T-helper 2 cell treated with Interferon-gamma antibody and Interleukin-4, amounts not matched to agents 100 ng/mL and 5 ng/mL, for 36 hours (primary cell): ENCODE data around the gene VGLL4. TPM values are rescaled to one million over a fixed set of nuclear protein-coding genes. Genes with fewer than 3 reads are reported as not detected.
"Not testable (repeated sequence)": the region's sequence is repeated elsewhere in the genome, so short reads cannot be mapped to it uniquely, and the experiment has no call there.

Experiments
- intact Hi-C: fragments of 100-400 bp; cut with micrococcal nuclease; formaldehyde crosslinking; loops from one replicate; pipeline ENCODE4 v1.15.1; 2023
- total RNA-seq: library from RNA; stranded (reverse); gene quantifications from 2 replicates; pipeline ENCODE4 v1.2.3, GENCODE V29; 2022

Gene VGLL4
- total RNA-seq, 1 donor from 2014 or later = 46.7 TPM

DNA sequence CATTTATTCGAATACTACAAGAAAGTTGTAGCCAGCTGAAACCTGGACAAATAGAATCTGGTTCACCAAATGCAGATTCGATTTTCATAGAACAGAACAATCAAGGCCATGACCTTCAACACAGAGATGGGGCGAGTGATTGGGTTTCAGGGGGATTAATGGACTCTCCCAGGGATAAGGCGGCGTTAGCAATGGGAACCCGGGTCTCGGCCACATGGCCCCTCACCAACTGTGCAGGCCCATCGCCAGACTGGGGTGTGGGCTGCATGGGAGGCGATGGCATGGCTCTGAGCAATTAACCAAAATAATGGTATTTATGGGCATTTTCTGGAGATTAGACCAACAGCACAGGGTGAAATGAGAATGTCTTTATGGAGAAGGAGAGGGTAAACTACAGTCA lies 34.2 kb downstream of the VGLL4 start:
- intact Hi-C loops = no loop called here

DNA sequence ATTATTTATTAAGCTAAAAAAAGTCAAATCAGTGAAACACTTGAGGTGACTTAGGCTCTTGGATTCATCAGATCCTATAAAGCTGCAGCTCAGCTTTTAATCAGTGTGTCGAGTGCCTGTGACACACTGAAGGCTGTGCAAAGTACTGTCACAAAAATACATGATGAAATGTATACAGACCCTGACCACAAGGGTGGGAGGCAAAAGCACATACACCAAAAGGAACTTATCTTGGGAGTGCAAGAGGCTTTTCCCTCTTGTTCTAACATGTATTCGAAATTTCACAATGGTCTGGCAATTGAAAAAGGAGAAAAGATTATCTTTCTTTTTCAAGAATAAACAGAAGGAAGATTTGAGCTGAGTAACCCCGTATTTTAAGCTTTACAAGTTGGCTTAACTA lies 35.9 kb downstream of the VGLL4 start:
- intact Hi-C loops = no loop called here

DNA sequence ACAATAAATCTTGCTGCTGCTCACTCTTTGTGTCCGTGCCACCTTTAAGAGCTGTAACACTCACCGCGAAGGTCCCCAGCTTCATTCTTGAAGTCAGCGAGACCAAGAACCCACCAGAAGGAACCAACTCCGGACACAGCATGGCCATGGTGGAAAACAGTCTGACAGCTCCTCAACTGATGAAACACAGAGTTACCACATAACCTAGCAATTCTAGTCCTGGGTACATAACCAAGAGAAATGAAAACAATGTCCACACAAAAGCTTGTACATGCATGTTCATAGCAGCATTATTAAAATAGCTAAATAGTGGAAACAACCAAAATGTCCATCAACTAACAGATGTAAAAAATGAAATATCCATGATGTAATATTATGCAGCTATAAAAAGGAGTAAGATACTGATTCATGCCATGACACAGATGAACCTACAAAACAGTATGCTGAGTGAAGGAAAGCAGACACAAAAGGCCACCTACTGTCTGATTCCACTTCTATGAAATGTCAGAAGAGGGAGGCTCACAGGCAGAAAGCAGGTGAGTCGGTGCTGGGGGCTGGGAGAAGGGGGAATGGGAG lies 36.8 kb downstream of the VGLL4 start:
- intact Hi-C loops = no loop called here

DNA sequence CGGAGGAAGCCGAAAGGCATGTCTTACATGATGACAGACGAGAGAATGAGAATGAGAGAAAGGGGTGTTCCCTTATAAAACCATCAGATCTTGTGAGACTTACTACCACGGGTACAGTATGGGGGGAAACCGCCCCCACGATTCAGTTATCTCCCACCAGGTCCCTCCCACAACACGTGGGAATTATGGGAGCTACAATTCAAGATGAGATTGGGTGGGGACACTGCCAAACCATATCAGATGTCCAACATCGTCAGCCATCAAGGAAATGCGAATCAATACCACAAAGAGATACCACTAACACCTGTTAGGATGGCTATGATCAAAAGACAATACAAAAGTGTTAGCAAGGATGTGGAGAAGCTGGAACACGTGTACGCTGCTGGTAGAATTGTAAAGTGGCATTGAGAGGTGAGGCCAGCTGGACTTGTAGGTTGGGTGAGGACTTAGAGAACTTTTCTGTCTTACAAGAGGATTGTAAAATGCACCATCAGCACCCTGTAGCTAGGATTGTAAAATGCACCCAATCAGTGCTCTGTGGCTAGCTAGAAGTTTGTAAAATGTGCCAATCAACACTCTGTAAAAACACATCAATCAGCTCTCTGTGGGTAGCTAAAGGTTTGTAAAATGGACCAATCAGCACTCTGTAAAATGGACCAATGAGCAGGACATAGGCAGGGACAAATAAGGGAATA lies 37.5 kb downstream of the VGLL4 start:
- intact Hi-C loops = no loop called here

DNA sequence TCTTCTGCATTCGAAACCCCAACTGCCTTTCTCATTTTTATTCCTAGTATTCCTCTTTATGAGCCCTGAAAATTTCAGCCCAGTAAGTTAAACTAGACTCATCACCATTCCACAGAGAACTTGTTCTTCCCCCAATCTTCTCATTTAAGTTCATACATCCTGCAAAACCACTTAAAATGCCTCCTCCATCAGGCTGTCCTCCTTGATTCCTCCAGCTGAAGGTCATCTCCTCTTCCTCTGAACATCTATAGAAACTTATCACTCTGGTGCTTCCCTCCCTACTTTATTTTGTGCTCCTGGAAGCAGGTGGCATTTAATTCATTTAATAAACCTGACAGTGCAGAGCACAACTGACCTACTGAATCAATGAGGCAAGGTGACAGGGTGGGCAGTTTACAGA lies 38.3 kb downstream of the VGLL4 start:
- intact Hi-C loops = no loop called here

DNA sequence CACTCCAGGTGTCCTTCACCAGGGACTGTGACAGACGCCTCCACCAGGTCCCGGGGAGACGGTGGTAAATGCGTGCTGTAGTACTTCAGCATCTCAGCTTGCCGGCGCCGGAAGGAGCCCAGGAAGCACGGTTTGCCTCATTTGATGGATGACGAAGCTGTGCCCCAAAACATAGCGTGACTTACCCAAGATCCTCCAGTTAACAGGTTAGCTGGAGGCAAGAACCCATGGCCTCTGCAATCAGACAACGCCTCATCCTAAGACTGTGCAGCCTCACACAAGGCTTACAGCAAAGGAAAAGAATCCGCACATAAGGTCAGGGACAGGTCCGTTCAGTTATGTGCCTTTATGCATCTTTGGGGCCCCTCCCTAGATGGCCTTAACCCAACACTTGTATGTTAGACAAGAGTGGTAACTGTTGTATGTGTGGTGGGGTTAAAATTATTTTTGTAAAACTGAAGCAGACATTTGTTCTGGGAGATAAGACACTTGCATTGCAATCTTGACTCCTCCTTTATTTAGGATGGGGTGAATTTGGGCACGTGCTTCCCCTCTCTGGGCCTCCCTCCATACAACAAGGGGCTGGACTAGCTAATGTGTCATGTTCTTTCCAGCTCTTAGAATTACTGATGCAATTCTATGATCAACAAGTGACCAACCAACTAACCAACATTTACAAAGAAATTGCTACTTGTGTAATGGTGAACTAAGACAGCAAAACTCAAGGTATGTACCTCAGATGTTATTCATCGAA lies 39.4 kb downstream of the VGLL4 start:
- intact Hi-C loops = no loop called here

DNA sequence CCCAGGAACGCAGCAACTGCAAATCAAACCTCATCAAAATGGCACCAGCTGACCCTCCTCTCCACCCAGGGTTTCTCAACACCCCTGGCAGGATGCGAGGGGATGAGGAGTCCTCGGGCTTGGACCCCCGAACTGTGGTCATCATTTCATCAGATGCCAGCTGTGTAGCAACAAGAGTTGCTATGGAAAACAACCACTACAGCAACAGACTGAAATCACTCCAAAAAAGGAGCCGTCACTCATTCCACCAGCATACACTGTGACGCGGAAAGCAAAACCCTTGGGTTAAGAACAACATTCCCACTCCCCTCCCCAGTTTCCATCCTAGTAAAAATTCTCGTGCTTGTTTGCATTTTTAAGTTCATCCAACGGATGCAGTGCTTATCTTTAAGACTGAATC lies 40.1 kb downstream of the VGLL4 start:
- intact Hi-C loops = no loop called here

DNA sequence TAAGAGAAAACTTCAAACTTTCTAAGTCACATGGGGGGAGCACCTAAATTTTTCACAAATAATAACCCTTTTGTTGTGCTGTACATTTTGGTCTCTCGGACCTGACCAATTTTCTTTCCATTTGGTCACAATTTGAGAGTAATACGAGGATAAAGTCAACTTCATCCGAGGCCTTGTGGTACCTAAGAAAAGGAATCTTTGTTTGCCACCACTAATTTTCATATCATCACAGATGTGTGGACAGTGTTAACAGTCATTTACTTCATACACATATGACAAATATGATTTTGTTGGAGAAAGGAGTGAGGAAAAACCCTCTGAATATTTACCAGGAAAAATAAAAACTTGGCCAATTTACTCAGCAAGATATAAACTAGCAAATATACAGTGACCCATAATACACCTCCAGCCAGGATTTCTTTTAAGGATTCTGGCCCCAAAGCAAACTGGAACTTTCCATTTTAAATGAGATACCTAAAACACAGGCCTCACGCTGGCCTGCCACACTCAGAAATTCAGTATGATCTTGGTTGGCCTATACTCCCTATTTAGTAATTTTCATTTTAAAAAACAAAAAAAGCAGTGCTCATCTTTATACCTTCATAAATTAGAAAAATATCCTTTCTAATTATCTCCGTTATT lies 40.7 kb downstream of the VGLL4 start:
- intact Hi-C loops = no loop called here

DNA sequence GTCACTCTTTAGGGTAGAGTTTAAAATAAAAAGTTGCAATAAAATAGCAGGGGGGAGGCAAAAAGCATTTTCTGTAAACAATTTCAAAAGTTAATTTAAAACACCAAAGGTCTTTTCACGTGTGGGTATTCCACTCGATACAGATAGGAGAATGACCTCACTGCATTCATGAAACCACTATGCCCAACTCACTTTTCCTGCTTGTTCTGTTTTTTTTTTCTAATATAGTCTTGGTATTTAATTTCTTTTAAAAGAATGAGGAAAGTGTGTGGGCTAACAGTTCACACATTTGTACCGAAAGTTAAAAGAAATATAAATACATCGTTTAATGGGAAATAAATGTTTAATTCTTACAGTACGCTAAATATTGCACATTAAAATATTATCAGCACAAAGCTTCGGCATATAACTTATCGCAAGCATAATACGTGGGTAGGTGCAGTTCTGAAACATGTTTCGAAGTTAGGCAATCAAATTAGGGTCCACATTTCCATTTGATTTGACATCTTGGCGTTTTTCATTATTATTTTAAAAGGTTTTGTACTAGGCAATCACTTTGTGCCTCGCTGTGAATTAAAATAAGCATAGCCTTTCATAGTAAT lies 41.4 kb downstream of the VGLL4 start:
- intact Hi-C loops = no loop called here

DNA sequence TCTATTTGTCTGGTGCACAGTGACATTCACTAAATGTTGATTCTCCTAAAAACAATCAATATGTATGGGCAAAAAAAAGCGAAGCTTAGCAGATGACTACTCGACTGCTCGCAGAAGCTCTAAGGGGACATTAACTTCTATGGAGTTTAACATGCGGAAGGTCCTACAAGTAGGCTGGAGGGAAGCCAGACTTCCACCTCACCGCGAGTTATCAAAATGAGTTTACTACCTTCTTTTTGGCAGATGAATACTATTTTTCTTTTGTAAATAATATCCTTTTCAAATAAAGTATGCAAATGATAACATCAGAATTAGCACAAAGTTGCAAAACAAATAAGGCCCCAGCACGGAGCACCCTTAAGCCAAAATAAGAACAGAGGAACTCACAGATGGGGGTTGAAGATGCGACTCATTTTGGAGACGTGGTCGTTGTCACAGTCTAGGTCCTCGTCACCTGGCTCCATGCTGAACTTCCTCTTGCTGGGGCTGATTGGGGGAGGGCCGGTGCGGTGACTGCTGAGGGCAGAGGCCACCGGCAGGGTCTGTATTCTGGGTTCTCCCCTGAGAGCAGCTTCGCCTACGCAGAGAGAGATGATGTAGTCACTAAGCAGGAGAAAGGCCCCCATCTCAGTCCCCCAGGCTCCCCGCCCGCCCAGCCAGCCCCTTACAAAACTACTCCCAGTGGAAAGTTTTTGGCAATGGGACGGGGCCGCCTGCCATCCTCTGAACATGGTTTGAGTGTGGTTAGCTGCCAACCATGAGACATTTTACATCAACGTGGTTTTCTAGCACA lies 42.1 kb downstream of the VGLL4 start:
- intact Hi-C loops = no loop called here

DNA sequence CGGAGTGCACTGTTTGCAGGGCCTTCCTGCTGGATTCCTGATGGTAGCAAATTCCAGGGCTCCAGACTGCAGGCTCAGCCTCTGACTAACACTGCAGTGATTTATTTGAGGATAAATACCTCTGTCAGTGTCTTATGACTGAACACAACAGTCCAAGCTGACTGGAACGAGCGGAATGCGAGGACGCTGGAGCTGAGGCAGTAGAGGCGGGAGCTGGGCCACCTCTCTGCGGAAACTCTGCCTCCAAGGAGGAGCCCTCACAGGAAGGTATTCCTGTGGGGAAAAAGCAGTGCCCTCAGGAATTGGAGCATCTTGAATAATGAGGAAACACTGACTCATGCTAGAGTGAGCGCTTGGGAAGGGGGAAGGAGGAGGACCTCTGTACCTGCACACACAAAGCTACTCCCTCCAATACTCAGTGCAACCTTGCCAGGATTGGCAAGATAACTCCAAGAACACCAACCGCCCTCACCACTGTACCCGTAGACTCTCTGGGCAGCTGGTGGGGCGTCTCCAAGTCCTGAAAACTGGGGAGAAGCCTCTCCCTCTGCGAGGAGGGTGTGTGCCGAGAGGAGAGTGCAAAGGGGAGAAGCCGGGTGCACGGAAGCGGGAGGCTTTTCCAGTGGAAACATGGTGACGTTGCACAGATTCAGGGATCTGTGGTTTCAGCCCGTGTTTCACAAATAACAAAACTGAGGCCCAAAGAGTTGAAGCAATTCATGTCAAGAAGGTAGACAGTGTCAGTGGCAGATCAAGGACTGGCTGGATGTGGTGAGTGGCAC lies 43.0 kb downstream of the VGLL4 start:
- intact Hi-C loops = no loop called here

DNA sequence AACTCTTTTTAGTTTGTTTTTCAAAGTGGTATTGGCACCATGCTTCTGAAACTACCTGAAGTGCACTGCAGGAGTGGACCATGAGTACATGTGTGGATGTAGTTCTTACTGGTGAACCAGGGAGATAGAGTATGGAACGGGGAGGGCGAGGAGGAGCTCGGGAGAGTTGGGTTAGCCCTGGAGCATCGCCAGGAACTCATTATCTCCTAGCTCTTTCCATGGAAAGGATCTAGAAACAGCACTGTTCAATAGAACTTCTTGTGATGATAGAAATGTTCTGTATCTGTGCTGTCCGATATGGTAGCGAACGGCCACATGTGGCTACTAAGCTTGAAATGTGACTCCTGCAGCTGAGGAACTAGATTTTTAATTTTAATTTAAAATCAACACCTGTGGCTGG lies 47.3 kb downstream of the VGLL4 start:
- intact Hi-C loops = no loop called here

DNA sequence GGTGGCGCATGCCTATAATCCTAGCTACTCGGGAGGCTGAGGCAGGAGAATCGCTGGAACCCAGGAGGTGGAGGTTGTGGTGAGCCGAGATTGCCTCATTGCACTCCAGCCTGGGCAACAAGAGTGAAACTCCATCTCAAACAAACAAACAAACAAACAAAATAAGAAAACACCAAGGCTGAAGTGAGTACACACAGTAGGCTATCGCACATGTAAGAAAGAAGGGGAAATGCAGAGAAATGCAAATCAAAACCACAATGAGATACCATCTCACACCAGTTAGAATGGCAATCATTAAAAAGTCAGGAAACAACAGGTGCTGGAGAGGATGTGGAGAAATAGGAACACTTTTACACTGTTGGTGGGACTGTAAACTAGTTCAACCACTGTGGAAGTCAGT lies 48.7 kb downstream of the VGLL4 start:
- intact Hi-C loops = not testable (repeated sequence)

DNA sequence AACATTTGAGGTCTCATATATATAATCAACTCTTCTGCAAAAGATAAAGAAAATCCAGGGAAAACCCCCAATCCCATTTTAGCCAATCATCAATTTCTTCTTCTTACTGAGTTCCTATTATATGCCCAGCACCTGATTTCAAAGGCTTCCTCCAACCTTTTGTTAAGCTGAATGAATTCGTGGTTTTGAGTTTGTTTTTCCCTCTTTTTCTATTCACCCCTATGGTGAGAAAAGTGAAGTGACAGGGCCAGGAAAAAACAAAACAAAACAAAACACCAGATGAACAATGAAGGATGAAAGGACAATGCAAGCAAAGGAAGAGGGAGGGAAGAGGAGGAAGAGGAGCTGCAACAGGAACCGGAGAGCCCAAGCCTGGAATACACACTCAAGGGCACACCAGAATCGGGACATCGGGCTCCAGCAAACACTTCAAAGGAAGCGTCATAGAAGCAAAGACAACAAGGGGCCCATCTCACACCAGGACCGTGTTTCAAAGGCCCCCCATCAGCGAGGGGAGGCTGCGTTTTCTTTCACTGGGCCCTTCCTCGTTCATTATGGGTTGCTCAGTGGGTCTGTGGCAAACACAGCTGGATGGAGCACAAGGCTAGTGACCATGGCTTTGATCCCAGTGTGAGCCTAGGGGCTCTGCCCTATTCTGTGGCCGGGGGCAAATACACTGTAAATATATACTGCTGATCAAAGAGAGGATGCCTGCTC lies 50.2 kb downstream of the VGLL4 start:
- intact Hi-C loops = no loop called here

DNA sequence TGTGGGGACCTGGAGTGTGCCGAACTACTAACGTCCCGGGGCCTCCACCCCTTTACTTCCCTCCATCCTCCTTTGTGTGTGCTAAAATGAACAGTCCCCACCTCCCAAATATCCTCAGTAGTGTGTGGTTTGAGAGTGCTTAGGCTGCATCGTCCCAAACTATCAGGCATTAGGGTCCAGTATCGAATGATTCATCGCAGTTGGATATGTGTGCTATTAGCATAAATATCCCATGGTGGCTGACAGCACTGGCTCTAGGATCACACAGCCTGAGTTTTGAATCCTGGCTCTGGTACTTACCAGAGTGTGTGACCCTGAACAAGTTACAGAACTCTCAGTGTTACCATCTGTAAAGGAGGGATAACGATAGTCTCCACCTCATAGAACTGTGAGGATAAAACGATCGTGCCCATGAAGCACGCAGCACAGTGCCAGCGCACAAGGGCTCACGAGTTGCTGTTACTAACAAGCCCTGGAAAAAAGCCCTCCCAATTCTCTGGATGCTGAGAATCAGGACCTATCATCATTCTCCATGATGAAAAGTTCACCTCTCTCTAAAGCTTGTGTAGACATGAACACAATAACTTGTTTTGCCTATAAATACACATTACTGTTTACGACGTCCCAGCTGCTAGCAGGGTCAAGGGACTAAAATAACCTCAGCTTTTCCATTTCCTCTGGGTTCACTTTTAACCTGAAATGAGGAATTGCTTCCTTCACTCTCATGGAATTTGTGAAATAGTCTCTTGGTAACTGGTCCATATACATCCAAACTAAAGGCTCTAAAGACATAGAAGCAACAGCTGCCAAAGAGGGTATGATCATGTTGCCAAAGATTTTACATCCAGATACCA lies 51.0 kb downstream of the VGLL4 start:
- intact Hi-C loops = no loop called here

DNA sequence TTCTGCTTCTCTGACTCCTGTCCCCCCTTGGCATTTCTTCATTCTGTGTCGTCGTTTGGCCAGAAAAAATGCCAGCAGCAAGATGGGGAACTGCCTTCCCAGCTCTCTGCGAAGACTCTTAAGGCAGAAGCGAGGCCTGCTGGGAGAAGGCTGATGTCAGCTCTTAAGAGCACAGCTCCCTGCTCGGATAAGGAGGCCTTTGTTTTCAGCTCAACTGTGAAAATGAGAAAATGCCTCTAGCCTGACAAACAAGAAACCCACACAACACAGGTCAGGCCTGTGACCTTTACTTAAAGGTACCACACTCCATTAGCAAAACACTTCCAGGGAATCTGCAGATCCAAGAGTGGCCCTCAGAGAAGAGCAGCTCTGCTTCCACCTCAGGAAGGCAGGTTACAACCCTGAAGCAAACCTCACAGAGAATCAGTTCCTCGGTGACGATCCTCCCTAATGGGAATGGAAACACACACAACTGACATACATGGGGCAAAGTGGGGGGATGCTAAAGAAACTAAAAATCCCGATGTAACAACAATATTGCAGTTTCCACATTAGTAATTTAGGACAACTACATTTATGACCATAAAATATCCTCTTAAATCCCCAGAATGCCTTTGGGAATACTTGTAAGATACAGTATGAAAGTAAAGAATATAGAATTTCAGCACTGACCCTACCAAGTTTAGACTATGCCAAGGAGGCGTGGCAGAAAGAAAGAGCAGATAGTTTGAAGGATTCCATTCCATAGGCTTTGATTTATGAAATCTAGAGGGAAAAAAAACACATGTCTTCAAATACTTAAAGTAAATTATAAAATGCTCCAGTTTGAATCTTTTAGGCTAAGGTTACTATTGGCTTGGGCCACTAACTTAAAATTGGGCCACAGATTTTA lies 52.1 kb downstream of the VGLL4 start:
- intact Hi-C loops = no loop called here

DNA sequence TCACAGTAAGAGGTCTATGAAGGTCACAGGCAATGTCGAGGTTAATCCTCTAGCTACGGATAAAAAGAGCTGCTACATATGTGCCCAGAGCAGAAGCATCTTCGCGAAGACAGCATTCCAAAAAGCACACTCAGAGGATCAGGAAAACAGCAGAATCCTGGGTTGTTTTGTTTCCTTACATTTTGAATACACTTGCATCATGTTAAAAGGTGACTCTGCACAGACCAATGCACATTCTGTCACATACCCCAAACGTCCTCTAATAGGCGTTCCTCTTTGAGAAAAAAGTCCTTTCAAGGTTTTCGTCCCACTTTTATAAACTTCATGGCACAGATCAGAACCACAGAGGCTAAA lies 52.7 kb downstream of the VGLL4 start:
- intact Hi-C loops = no loop called here

DNA sequence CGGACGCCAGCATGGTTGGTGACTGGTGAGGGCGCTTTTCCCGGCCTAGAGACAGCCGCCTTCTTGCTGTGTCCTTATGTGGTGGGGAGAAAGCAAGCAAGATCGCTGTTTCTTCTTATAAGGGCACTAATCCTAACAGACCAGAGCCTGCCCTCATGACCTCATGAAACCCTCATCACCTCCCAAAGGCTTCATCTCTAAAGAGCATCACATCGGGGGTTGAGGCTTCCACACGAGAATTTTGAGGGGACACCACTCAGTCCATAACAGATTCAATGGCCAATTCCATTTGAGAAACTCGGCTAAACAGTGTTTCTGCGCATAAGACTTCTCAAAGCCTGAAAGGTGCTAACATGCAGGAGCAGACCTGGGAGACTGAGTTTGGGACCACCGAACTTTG lies 54.0 kb downstream of the VGLL4 start:
- intact Hi-C loops = no loop called here
